Sigmoid colon (tissue), 4 donors: ENCODE measurements around the gene COPB1.

Experiments
- POLR2A ChIP-seq, 2 donors: fragments of 450-650 bp; IDR thresholded peaks; one replicate each; pipeline ENCODE4 v1.6.1; 2016; ENCODE audit warnings: antibody characterized with exemption in 2 of 2, mild to moderate bottlenecking in 2 of 2, moderate library complexity in 2 of 2
- POLR2AphosphoS5 ChIP-seq, 4 donors: sonication (generic); formaldehyde crosslinking; IDR thresholded peaks; one replicate each; pipeline ENCODE4 v1.6.1; 2017; ENCODE audit warnings: antibody characterized with exemption in 4 of 4

GRCh38 chr11:14458377-14458776 is 41.2 kb downstream of the COPB1 start:
- TF ChIP-seq POLR2AphosphoS5 (IDR thresholded peaks at IDR 0.05) (no peak), POLR2A (IDR thresholded peaks at IDR 0.05) (no peak)
